GM18502 (cell line): Measurements from ENCODE around the gene CCDC74B.
"Not testable (repeated sequence)": the region's sequence is repeated elsewhere in the genome, so short reads cannot be mapped to it uniquely, and the experiment has no call there.

Source experiments
- ATAC-seq: cut with Tn5 transposase; IDR thresholded peaks from one replicate; pipeline ENCODE4 v1.9.1; 2021; ENCODE audit warnings: mild to moderate bottlenecking; ENCODE audit not compliant: unreplicated experiment, poor library complexity

Gene CCDC74B

DNA sequence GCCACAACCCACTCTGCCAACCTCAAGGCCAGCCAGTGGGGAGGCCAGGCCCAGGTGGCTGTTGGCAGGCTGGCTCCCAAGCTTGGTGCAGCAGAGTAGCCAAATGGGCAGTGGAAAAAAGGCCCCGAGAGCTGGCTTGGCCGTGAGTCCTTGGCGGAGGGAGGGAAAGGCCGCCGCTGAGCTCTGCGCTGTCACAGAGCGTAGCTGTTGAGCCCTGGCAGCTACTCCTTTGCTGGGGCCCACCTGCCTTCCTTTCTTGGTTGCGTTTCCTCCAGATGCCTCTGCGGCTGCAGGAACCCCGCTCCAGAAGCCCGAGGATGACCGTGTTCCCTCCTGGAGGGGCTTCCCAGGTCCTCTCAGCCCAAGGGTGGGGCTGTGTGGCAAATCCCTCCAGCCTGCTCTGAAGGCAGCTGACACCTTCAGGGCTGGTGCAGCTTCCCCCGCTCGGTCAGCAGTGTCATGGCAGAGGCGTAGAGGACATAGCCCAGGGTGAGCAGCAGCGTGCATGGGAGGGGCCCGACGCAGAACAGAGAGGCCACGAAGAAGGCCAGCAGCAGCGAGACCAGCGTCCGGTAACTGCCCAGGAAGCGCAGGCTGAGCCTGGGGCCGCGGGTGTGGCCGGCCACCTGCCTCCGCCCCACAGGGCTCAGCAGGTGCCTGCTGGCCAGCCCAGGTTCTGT, 7.4 kb upstream of the CCDC74B start:
- not testable (repeated sequence) for ATAC-seq

DNA sequence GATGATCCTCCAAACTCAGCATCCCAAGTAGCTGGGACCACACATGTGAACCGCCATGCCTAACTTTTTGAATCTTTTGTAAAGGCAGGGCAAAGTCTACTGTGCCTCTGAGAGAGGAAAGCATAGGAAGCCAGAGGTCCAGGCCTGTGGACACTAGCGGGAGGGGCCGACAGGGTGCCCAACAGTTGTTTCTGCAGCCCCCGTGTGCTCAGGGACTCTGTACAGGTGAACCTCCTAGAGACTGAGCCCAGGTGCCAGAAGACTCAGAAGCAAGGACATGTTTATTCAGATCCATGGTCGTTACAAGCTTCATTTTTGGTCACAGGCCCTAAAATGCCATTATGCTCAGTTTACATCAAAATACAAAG, 6.2 kb upstream of the CCDC74B start:
- ATAC-seq, result not testable (repeated sequence)

DNA sequence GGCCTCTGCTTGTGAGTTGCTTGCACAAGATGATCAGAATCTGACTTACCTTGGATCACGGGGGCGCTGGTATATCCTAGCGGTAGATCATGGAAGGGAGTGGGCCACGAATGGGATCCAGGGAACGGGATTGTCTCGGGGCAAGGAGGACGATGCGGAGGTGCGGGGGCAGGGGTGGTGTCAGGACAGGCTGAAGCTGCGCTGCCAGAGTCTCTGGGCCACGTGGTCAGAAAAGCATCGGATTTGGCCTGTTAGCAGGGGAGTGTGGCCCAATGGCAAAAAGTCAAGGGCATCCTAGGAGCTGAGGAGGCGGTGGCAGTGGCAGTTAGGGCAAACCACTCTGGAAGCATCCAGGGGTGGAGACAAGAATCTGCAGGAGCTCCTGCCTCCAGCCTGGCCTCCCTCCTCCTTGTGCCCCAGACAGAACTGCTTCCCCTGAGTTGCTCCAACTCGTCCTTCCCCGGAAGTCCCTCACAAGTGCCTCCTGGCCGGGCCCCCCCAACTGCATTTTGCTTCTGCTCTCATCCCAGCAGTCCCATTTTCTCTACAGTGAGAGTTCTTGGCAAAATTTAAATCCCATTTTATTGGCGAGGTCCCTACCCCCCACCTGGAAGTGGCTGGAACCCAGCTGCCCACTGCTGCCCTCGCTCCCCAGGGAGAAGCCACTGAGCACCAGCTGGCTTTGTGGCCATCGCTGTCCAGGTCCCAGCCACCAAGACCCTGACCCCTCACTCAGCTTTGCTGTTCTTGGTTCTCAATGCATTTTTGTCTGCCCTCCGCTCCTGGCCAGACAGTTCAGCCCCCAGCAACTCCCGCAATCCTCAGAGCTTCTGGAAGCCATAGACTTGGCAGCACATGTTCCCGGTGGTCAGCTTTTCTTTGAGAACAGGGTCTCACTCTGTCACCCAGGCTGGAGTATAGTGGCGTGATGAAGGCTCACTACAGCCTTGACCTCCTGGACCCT, 5.6 kb upstream of the CCDC74B start:
- ATAC-seq, result no peak

DNA sequence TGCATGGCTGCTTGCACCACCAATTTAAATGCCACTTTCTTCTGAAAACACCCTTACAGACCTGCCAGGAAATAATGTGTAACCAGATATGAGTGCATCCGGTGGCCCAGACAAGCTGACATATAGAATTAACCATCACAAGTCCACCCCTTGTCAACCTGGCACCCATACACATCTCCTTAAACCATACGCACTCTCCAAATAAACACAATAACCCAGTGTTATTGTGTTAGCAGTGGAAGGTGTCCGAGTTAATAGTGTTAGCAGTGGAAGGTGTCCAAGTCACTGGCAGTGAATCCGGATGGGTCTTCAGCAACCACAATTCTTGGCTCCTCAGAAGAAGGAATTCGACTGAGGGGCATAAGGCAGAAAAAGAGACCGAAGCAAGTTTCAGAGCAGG, 3.6 kb upstream of the CCDC74B start:
- ATAC-seq, result not testable (repeated sequence)

DNA sequence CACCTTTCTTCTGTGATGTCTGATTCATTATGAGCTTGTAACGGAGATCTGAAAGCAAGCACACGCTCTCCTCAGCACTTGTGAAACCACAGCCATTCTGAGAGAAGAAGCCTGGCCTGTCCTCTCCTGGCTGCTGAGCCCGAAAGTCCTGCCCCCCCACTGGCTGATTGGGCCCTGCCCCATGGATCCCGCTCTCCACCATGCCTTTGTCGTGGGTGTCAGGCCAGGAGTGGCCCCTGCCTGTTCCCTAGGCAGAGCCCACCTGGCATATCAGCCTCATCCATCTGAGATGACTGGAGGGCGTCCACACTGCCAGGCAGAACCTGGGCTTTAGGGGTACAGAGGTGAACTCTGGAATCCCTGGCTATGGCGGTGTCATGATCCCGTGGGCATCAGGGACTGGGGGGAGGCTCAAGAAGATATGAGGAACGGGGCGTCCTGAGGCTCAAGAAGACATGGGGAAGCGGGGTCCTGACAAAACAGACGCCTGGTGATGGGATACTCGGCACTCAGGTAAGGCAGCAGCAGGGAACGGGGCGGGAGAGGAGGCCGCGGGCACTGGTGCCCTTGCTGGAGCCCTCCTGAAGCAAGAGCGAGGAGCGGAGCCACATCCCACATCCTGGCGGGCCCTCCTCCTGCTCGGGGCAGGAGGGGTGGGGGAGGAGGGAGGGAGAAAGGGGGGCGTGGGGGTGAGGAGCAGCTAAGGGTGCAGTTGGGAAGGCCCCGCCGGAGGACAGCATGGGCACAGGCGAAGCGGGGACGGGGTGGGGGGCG, 1.5 kb downstream of the CCDC74B start:
- not testable (repeated sequence) for ATAC-seq

DNA sequence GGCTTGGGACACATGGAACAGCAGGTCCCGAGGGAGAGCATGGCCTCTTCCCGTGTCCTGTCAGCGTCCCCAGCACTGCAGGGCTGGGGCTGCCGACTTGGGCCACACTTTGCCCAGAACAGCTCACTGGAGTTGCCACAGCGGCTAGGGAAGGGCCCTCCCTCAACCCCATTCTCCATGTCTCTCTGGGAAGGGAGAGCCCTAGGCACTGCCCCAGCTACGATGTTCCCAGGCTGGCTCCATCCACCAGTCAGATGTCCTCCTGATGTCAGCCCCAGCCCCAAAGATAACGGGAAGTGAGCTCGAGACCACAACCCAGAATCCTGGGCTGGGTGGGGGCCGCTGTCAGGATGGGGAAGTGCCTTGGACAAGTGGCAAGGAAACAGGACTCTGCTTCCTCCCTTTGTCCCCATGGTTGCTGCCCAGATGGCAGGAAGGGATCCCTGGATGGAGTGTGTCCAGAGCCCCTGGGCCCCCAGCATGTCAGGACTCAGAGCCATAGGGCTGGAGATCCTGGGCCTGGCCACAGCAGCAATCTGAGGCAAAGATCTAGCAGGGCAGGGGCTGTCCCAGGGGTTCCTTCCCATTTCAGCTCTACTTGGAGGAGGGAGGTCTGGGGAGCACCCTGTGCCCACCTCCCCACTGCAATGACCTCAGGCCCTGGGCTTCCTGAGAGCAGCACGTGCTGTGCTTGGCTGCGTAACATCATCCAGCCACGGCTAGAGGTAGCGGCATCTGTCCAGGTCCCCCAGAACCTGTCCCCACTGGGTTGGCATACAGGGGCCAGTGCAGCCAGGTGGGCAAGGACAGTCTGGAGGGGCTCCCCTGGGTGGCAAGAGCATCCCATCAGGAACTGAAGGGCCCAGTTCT, 2.3 kb downstream of the CCDC74B start:
- ATAC-seq, result not testable (repeated sequence)

DNA sequence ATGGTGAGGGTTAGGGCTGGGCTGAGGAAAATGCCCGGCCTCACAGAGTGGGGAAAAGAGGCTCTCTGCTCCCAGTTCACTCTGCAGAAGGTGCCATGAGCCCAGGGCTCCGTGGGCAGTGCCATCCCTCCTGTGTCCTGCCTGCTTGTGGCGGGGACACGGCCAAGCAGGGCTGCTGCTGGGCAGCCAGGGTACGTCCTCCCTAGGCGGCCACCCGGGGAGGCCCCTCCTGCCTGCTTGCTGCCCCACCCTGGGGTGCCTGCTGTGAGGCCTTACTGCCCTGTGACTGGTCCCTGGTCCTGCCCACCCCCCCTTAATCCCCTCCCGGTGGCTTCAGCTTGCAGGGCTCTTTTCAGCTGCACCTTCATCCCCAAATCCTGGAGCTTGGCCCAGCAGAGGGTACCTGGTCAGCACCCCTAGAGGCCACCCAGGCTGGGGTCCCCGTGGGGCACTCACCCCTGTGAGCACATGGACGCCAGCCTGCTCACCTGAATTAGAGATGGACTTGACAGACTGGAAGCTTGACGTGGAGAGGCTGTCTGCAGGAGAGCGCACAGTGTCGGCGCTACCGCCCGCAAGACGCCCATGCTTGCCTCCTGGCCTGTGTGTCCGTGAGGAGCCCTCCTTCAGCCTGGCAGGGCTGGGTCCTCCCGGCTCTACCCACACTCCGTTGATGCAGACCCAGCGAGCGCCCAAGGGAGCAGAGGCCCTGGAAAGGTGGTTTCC, 3.1 kb downstream of the CCDC74B start:
- not testable (repeated sequence) for ATAC-seq

DNA sequence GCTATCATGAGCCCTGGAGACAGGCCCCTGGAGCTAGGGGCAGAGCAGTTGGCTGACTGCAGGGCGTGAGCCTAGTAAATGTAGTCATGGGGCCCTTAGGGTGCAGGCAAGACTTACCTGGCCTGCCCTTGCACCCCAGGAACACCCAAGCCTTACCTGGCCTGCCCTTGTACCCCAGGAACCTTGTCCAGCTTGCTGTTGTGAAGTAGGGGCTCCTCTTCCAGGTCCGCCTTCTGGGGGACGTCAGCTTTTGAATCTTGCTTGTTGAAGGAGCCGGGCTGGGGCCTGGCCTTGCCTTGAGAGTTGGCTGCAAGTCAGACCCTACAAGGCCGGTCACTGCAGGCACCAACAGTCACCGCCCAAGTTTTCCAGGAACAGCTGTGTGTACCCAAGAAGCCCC, 3.9 kb downstream of the CCDC74B start:
- not testable (repeated sequence) for ATAC-seq

DNA sequence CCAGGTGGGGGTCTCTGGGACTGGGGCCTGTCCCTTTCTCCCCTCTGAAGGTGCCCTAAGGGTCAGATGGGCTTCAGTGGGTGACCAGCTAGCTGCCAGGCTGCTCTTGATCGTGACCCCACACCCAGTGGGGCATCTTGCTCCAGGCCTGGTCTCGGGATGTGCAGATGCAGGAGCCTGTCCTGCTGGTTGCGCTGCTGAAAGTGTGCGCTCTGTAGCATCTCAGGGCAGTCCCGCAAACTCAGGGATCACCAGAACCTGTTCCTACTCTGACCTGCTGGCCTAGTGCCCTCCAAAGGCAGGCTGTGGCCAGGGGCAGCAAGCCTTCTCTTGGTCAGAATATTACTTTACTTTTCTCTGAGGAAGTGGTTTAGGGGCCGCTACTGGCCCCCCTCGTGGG, 4.4 kb downstream of the CCDC74B start:
- ATAC-seq, result not testable (repeated sequence)

DNA sequence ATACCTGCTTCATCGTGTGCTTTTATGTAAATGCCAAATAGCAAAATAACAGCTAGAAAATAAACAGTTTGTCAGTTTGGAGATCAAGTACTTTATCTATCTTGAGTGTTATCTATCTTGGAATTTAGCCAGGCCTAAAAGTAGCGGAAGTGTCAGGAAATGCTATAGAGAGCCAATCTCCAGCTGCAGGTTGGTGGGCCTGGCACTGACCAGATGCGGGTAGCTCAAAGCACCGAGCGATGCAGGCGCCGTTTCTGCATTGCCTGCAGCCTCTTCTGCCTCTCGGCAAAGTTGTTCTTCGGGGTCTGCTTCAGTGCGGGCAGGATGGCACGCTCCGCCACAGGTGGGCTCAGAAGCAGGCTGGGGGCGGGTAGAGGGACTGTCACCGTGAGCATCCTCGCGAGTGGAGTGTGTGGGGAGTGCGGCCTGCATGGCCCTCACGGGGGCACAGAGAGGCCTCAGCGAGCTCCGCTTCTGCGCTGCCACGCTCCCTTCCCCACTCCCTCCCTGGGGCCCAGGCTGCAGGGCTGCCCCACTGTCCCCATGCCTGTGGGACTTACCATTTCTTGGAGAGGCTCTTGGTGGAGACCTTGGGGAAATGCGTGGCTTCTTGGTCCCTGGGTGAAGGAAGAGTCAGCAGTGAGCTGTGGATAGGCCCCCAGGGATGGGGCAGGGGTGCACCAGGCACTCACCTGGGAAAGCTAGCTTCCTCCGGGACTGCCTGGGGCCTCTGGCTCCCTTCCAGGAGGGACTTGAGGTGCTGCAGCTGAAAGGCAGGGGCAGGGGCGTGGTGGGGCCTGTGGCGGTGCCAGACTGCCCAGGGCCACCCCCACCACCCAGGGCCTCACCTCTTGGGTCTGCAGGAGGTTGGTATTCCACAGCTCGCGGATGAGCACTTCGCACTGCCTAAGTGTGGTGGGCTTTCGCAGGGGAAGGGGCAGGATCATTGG, 5.3 kb downstream of the CCDC74B start:
- ATAC-seq, result not testable (repeated sequence)

DNA sequence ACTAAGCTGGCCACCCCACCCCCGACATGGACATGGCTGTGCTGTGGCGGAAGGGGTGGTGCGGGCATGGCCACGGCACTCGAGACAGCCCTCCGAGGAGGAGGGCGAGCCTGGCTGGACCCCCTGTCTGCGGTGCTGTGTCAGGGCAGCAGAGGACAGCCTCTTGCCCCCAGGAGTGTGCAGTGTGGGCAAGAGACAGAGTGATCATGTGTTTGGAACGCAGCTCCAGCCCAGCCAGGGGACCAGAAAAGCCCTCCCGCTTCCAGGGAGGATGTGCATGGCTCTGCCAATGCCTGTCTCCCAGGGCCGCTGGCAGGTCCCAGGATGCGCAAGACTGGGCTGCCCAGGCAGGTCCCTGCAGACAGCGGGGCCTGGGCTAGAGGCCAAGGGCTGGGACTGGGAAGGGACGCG, 6.1 kb downstream of the CCDC74B start:
- ATAC-seq, result not testable (repeated sequence)

DNA sequence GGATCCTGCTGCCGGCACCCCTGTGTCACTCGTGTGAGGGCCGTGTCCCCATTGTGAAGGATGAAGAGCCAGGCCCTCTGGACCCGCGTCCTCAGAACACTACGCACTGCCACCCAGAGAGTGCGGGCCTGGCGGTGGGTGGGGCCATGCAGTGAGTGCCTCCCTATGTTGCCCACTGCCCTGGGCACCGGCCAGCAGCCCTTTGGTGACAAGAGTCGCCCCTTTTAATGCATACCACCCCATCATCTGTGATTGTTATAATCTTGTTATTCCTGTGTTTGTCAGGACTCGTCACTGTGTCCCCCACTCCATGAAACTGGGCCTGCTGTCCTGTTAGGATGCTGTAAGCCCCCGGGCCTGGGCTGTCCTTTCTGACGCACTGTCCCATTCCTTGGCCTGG, 6.6 kb downstream of the CCDC74B start:
- ATAC-seq, result not testable (repeated sequence)

DNA sequence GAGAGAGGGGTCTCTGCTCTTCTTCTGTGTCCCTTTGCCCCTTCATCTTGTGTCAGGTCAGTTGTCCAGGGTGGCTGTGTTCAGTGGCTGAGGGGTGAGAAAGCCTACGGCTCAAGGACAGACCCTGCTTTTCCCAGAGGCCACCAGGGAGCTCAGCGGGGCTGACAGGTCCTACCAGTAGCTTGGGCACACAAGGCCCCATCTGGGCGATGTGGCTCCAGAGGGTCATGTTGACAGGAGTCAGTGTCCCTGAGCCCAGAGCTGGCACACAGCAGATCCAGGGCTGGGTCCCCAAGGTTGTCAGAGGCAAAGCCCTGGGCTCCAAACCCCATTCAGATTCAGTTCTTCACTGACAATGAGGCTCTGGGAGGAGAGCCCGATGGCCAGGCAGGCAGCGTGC, 7.8 kb downstream of the CCDC74B start:
- not testable (repeated sequence) for ATAC-seq

DNA sequence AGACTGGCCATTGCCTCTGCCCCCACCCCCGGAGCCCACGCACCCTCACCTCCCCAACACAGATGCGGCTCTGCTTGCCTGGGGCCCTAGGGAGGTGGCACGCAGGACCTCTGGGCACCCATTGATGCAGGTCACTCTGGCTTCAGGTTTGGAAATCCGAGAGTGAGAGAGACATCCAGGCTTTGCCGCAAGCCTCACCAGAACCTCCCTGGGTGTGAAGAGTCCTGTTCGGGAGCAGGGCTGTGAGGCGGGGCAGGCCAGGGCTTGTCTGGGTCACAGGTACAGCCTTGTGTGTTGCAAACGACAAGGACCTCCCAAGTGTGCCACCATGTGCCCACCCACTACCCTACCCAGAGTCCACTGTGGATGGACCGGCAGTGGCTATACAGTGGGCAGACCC, 8.4 kb downstream of the CCDC74B start:
- ATAC-seq, result not testable (repeated sequence)

DNA sequence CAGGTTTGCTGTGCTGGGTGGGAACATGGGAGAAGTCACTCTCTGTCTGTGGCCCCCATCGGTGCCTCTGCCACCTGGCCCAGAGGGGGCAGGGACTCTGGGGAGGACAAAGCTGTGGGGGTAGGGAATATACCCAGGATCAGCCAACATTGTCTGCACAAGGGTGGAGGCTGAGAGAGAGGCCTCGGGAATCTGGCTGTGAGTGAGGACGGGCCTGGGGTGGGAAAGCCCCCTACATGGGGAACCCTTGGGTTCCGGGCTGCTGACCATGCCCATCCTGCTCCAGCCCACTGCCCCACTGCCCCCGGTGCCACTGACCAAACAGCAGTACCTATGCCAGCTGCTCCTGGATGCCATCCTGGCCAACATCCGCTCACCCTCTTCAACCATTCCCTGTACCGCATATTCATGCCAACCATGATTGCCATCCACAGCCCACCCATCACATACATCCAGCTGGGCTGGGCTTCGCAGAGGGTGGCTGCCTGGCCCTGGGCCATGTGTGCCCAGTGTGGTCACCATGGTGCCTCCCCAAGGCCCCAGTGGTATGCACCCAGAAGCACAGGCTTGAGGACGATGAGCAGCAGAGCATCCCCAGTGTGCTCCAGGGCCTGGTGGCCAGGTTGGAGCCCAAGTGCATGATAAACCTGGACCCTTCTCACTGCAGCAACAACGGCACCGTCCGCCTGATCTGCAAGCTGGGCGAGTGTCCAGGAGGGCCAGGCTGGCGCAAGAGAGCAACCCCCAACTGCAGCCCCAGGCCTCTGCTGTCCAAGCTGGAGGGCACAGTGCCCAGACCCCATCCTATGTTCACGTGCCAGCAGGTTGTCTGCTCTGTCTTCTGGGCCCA, 9.0 kb downstream of the CCDC74B start:
- ATAC-seq, result no peak

DNA sequence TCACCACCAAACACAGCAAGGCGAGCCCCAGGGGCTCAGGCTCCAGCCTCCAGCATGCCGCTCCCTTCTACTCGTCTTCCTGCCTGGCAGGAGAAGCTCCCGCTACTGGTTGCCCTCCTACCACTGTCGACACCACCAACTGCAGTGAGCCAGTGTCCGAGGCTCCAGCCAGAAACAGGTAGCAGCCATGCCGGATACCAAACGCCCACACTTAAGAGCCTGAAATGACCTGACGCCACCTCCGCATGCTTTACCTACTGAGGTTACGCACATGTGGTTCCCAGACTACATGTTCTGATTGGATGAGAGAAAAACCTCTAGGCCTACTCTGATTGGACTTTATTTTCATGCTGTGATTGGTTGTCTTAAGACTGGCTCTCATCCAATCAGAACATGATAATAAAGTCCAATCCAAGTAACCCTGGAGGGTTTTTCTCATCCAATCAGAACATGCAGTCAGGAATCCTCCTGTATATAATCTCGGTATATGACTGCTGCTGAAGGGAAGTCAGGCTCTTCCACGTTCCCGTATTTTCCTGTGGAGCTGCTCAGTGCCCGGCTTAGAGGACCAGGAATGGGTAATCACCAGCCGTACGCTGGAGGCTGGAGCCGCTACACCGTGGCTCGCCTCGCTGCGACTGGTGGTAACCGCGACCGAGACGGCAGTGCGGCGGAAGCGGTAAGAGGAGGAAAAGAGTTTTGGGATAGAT, 15.6 kb downstream of the CCDC74B start, which contains the start of gene POTEF:
Gene POTEF, minus strand, starts transcription at position 103 of the 710 bp plus-strand sequence. CDS start 8,707 bp downstream, outside the sequence.
- ATAC-seq, result not testable (repeated sequence)
